Hepatocyte (in vitro differentiated cells): ENCODE measurements around the gene TUBB1. TPM values are rescaled to one million over a fixed set of nuclear protein-coding genes. Genes with fewer than 3 reads are reported as not detected.

ENCODE experiments used
- DNase-seq: peaks from one replicate; pipeline ENCODE4 v3.0.0-alpha.2; 2016; ENCODE audit warnings: low spot score
- H2AFZ ChIP-seq: fragments of 200-600 bp; sonication (generic); 2 replicates; pipeline ENCODE4 v1.6.0; 2016; ENCODE audit warnings: antibody characterized with exemption, mild to moderate bottlenecking
- H3K27ac ChIP-seq: fragments of 200-600 bp; sonication (generic); 2 replicates; pipeline ENCODE4 v1.5.1; 2016; ENCODE audit warnings: mild to moderate bottlenecking
- H3K27me3 ChIP-seq: fragments of 200-600 bp; sonication (generic); 2 replicates; pipeline ENCODE4 v1.6.1; 2016
- H3K36me3 ChIP-seq: fragments of 200-600 bp; sonication (generic); replicated peaks from 2 replicates; pipeline ENCODE4 v1.5.1; 2016; ENCODE audit warnings: low read depth; ENCODE audit not compliant: insufficient read depth
- H3K4me1 ChIP-seq: fragments of 200-600 bp; sonication (generic); 2 replicates; pipeline ENCODE4 v1.5.1; 2016; ENCODE audit warnings: mild to moderate bottlenecking, moderate library complexity; ENCODE audit not compliant: insufficient read depth
- H3K4me2 ChIP-seq: fragments of 200-600 bp; sonication (generic); 2 replicates; pipeline ENCODE4 v1.6.0; 2016
- H3K4me3 ChIP-seq: fragments of 200-600 bp; sonication (generic); 2 replicates; pipeline ENCODE4 v1.5.1; 2016; ENCODE audit warnings: mild to moderate bottlenecking
- H3K79me2 ChIP-seq: fragments of 200-600 bp; sonication (generic); 2 replicates; pipeline ENCODE4 v1.6.0; 2017; ENCODE audit warnings: mild to moderate bottlenecking
- H3K9me2 ChIP-seq: fragments of 200-600 bp; sonication (generic); replicated peaks from 2 replicates; pipeline ENCODE4 v1.6.0; 2017; ENCODE audit warnings: mild to moderate bottlenecking; ENCODE audit not compliant: insufficient read depth
- H3K9me3 ChIP-seq: fragments of 200-600 bp; sonication (generic); 2 replicates; pipeline ENCODE4 v1.5.1; 2016; ENCODE audit warnings: low read depth, mild to moderate bottlenecking
- H4K20me1 ChIP-seq: fragments of 200-600 bp; sonication (generic); 2 replicates; pipeline ENCODE4 v1.6.0; 2016; ENCODE audit warnings: mild to moderate bottlenecking; ENCODE audit not compliant: insufficient read depth, poor library complexity, severe bottlenecking
- EZH2 ChIP-seq: fragments of 200-600 bp; sonication (generic); IDR thresholded peaks from 2 replicates; pipeline ENCODE4 v1.6.1; 2016; ENCODE audit warnings: antibody characterized with exemption, mild to moderate bottlenecking, borderline replicate concordance
- EZH2phosphoT487 ChIP-seq: fragments of 200-600 bp; sonication (generic); IDR thresholded peaks from one replicate; pipeline ENCODE4 v1.6.1; 2018; ENCODE audit warnings: antibody characterized with exemption, mild to moderate bottlenecking, low read depth, moderate library complexity; ENCODE audit not compliant: unreplicated experiment, severe bottlenecking
- WGBS: methylation state at CpG from one replicate; pipeline ENCODE4 v1.1.6; 2016; ENCODE audit warnings: low lambda C conversion rate; ENCODE audit errors: missing lambda C conversion rate; 5-methylcytosine and 5-hydroxymethylcytosine counted together
- polyA plus RNA-seq: library from polyadenylated mRNA; unstranded; fragments of >200 nt; fragmentation: Nextera tagmentation; extraction: Ambion mirVana; gene quantifications from 2 replicates; pipeline ENCODE4 v1.2.1, GENCODE V29; 2016
- total RNA-seq: library from RNA; depleted of rRNA; stranded (reverse); fragments of >200 nt; gene quantifications from 2 replicates; pipeline ENCODE4 v1.2.3, GENCODE V29; 2014
- TF ChIP-seq, protein P1 (sequence below): fragments of 200-600 bp; sonication (generic); IDR thresholded peaks from 2 replicates; pipeline ENCODE4 v1.5.1; 2016; ENCODE audit warnings: antibody characterized with exemption, mild to moderate bottlenecking; ENCODE audit not compliant: poor library complexity

Gene TUBB1
- total and polyA plus RNA-seq, 2 experiments from 2014 or later, result 0.05 to 0.10 TPM

DNA sequence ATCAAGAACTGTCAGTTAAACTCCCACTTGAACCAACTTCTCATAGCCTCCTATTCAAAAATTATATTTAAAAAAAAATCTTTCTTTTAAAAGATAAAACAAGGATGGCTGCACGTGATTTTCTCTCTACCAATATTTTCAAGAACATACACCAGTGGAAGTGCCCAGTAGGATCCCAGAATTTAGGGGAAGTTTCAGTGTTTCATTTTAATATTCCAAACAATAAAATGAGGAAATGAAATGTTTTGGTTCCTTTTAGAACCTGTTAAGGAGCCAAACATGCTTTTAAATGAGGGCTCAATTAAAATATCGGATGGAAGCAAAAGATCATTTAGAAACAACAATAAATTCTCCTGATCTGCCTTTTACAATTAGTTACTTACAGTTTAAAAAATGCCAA is 49.8 kb downstream of the TUBB1 start:
- Histone ChIP-seq H3K27me3 (peaks cover 9% of the 10 kb centered on the region), H3K36me3 (no peaks in the 10 kb centered on the region), H4K20me1 (no peaks in the 10 kb centered on the region), H2AFZ (no peak overlapping the region), H3K79me2 (no peaks in the 10 kb centered on the region), H3K4me2 (no peak overlapping the region), H3K9me2 (no peaks in the 10 kb centered on the region), H3K27ac (no peak overlapping the region), H3K4me3 (no peak overlapping the region), H3K4me1 (no peaks in the 10 kb centered on the region), H3K9me3 (no peaks in the 10 kb centered on the region)
- TF ChIP-seq EZH2phosphoT487 (no peak), EZH2 (no peak)
- TF ChIP-seq, protein P1, sequence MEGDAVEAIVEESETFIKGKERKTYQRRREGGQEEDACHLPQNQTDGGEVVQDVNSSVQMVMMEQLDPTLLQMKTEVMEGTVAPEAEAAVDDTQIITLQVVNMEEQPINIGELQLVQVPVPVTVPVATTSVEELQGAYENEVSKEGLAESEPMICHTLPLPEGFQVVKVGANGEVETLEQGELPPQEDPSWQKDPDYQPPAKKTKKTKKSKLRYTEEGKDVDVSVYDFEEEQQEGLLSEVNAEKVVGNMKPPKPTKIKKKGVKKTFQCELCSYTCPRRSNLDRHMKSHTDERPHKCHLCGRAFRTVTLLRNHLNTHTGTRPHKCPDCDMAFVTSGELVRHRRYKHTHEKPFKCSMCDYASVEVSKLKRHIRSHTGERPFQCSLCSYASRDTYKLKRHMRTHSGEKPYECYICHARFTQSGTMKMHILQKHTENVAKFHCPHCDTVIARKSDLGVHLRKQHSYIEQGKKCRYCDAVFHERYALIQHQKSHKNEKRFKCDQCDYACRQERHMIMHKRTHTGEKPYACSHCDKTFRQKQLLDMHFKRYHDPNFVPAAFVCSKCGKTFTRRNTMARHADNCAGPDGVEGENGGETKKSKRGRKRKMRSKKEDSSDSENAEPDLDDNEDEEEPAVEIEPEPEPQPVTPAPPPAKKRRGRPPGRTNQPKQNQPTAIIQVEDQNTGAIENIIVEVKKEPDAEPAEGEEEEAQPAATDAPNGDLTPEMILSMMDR, result no peak
- DNase-seq, result no peak
- 44% methylated on average over 2 of the region's 2 CpGs for WGBS

DNA sequence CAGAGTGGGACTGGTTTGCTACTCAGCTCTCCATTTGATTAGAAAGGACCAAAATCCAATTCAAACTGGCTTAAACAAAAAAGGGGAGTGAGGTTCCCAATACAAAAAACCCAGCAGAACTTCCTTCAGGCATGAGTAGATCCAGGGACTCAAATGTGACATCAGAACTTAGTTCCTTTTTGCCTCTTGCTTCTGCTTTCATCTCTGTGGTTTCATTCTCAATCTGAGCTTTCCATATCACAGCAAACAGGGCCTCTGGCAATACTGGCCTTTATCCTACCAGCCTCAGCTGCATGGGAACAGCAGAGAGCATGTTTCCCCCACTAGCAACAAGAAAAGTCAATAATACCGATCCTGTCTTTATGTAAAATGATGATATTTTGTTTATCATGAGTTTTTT is 52.0 kb downstream of the TUBB1 start:
- Histone ChIP-seq H3K4me2 (no peak overlapping the region), H3K4me1 (no peaks in the 10 kb centered on the region), H3K27me3 (peaks cover 29% of the 10 kb centered on the region), H3K79me2 (no peaks in the 10 kb centered on the region), H3K9me2 (no peaks in the 10 kb centered on the region), H2AFZ (no peak overlapping the region), H3K27ac (no peak overlapping the region), H4K20me1 (no peaks in the 10 kb centered on the region), H3K36me3 (no peaks in the 10 kb centered on the region), H3K4me3 (no peak overlapping the region), H3K9me3 (no peaks in the 10 kb centered on the region)
- DNase-seq, result no peak
- TF ChIP-seq EZH2phosphoT487 (no peak), EZH2 (no peak)
- TF ChIP-seq, protein P1, result no peak
- WGBS, result 88% methylated on average over 1 of the region's 1 CpG

DNA sequence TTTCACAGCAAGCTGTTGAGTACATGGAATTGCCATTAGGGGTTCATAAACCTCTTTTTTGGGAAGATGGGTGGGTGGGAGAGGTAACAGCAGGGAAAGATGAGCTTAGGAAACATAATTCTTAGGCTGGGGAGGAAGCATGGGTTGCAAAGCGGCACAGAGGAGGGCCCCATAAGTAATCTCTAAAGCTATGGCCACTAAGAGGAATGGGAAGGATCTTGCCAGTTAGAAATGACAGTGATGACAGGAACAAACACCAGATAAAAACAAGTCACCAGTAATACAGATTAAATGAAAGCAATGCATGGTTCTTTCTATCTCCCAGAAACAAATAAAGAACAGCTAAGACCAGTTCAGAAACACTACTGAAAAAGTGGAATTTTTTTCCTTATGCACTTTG is 54.4 kb downstream of the TUBB1 start:
- H3K36me3 ChIP-seq, result no peaks in the 10 kb centered on the region
- no peak overlapping the region for H3K4me3 ChIP-seq
- no peak overlapping the region for H3K4me2 ChIP-seq
- H2AFZ ChIP-seq, result no peak overlapping the region
- TF ChIP-seq, protein P1, result no peak
- no peak for TF ChIP-seq EZH2
- no peak for TF ChIP-seq EZH2phosphoT487
- H3K27ac ChIP-seq, result no peak overlapping the region
- no peaks in the 10 kb centered on the region for H3K9me3 ChIP-seq
- no peaks in the 10 kb centered on the region for H3K9me2 ChIP-seq
- DNase-seq, result no peak
- no peaks in the 10 kb centered on the region for H3K79me2 ChIP-seq
- no peaks in the 10 kb centered on the region for H3K4me1 ChIP-seq
- peaks cover 38% of the 10 kb centered on the region for H3K27me3 ChIP-seq
- WGBS, result 63% methylated on average over 1 of the region's 1 CpG
- no peaks in the 10 kb centered on the region for H4K20me1 ChIP-seq

DNA sequence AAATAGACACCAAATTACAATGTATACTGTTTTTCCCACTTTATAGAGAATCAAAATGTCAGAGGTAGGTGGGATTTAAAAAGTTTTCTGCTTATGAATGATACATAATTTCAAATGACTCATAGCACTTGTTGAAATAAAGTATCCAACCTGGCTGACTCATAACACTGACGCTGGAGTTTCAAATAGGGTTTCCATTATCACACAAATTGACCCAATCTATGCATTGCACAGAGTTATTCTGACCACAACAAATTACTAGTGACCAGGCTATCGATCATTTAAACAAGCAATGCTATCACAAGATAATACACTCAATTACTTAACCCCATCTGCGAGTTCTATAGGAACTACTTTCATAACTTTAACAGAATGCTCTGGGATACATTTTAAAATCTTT is 55.2 kb downstream of the TUBB1 start:
- Histone ChIP-seq H3K27me3 (peaks cover 38% of the 10 kb centered on the region), H3K79me2 (no peaks in the 10 kb centered on the region), H3K27ac (no peak overlapping the region), H4K20me1 (no peaks in the 10 kb centered on the region), H3K9me3 (no peaks in the 10 kb centered on the region), H3K4me1 (no peaks in the 10 kb centered on the region), H3K4me2 (no peak overlapping the region), H3K4me3 (no peak overlapping the region), H2AFZ (no peak overlapping the region), H3K9me2 (no peaks in the 10 kb centered on the region), H3K36me3 (no peaks in the 10 kb centered on the region)
- TF ChIP-seq EZH2phosphoT487 (no peak), EZH2 (no peak)
- TF ChIP-seq, protein P1, result no peak
- 25% methylated on average over 3 of the region's 3 CpGs for WGBS
- DNase-seq, result no peak
